Epithelial cell of proximal tubule (primary cell): Measurements from ENCODE around the gene RPGR. TPM values are rescaled to one million over a fixed set of nuclear protein-coding genes. Genes with fewer than 3 reads are reported as not detected.

Source experiments
- DNase-seq: peaks from one replicate; pipeline ENCODE4 v3.0.0-alpha.2; 2011; ENCODE audit warnings: low read depth
- H3K4me3 ChIP-seq: 2 replicates; pipeline ENCODE4 v1.5.1; 2011; ENCODE audit warnings: low read depth, mild to moderate bottlenecking, low read length
- CTCF ChIP-seq: conservative IDR thresholded peaks from 2 replicates; pipeline ENCODE4 v1.5.1; 2012; ENCODE audit warnings: low read depth, mild to moderate bottlenecking, low read length
- total RNA-seq: library from RNA; depleted of rRNA; stranded (reverse); fragments of >200 nt; gene quantifications from 2 replicates; pipeline ENCODE4 v1.2.3, GENCODE V29; 2015

RPGR gene
- total RNA-seq, 1 donor from 2014 or later = 5.7 TPM

GRCh38 chrX:38363046-38363445, 35.7 kb upstream of the RPGR start:
- no peak for DNase-seq
- no peak for TF ChIP-seq CTCF
- no peak overlapping the region for H3K4me3 ChIP-seq

GRCh38 chrX:38357747-38358673, 30.7 kb upstream of the RPGR start:
- no peak for TF ChIP-seq CTCF
- no peak overlapping the region for H3K4me3 ChIP-seq

GRCh38 chrX:38356401-38356800, 29.1 kb upstream of the RPGR start:
- no peak for TF ChIP-seq CTCF
- DNase-seq = no peak
- H3K4me3 ChIP-seq = no peak overlapping the region

More at GRCh38 chrX:38357747-38358673, 30.7 kb upstream of the RPGR start:
- DNase-seq = no peak

GRCh38 chrX:38352362-38352761, 25.1 kb upstream of the RPGR start, which contains the start of gene OTC:
OTC (plus strand) TSS chrX:38352604; CDS start chrX:38352697, 93 bp downstream.
- no peak within 1 kb of the TSS for H3K4me3 ChIP-seq
- TF ChIP-seq CTCF = no peak
- DNase-seq = no peak

GRCh38 chrX:38351346-38351745, 24.0 kb upstream of the RPGR start:
- no peak overlapping the region for H3K4me3 ChIP-seq
- DNase-seq = no peak
- TF ChIP-seq CTCF = no peak

GRCh38 chrX:38347136-38347535, 19.8 kb upstream of the RPGR start:
- no peak overlapping the region for H3K4me3 ChIP-seq
- DNase-seq = peak; percentile 71
- no peak for TF ChIP-seq CTCF
